Upper lobe of left lung (tissue), 4 donors: ENCODE data around the gene NSMCE1.

ENCODE experiments used
- POLR2AphosphoS5 ChIP-seq, 2 donors: sonication (generic); formaldehyde crosslinking; IDR thresholded peaks; one replicate each; pipeline ENCODE4 v1.5.1; 2017; ENCODE audit warnings: antibody characterized with exemption in 2 of 2
- TF ChIP-seq, protein P1 (sequence below), 6 experiments: fragments of 450-650 bp in 4 of 6; fragments of 200-600 bp in 2 of 6; sonication (generic) in 2 of 6; IDR thresholded peaks; one replicate each; pipeline ENCODE4 v1.5.1; 2016 to 2019; ENCODE audit warnings: antibody characterized with exemption in 6 of 6

DNA sequence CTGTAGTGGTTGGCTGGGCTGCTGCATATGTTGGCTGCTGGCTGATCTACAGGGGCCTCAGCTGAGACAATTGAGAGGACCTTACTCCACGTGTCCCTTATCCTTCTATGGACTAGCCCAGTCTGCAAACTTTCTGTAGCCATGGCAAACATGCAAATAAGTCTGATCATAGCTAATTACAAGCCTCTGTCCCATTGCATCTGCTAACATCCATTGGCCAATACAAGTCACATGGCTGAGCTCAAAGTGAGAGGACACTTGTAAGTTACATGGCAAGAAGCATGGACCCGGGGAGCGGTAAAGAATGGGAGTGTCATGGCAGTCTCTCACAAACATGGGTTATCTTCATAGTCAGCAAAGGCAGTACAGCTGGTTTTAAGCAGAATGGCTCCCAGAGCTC is 33.6 kb upstream of the NSMCE1 start:
- TF ChIP-seq POLR2AphosphoS5 (IDR thresholded peaks at IDR 0.05), result no peak
- TF ChIP-seq, protein P1, sequence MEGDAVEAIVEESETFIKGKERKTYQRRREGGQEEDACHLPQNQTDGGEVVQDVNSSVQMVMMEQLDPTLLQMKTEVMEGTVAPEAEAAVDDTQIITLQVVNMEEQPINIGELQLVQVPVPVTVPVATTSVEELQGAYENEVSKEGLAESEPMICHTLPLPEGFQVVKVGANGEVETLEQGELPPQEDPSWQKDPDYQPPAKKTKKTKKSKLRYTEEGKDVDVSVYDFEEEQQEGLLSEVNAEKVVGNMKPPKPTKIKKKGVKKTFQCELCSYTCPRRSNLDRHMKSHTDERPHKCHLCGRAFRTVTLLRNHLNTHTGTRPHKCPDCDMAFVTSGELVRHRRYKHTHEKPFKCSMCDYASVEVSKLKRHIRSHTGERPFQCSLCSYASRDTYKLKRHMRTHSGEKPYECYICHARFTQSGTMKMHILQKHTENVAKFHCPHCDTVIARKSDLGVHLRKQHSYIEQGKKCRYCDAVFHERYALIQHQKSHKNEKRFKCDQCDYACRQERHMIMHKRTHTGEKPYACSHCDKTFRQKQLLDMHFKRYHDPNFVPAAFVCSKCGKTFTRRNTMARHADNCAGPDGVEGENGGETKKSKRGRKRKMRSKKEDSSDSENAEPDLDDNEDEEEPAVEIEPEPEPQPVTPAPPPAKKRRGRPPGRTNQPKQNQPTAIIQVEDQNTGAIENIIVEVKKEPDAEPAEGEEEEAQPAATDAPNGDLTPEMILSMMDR (IDR thresholded peaks at IDR 0.05), result no peak
